ENCODE data around the gene DEFB112. TPM values are rescaled to one million over a fixed set of nuclear protein-coding genes. Genes with fewer than 3 reads are reported as not detected.

Gene DEFB112
- total RNA-seq, 4 donors from 2014 or later, result not detected

GRCh38 chr6:50056242-50056641 lies 6.5 kb upstream of the DEFB112 start:
- no peak for TF ChIP-seq CTCF (IDR thresholded peaks at IDR 0.05)
- no peak for ATAC-seq (ENCODE audit: low FRiP score)
- DNase-seq (ENCODE audit: low spot score), result no peak

GRCh38 chr6:50047026-50047425 lies 2.7 kb downstream of the DEFB112 start:
- no peak for TF ChIP-seq CTCF (IDR thresholded peaks at IDR 0.05)
- ATAC-seq (ENCODE audit: low FRiP score) (no peak), DNase-seq (ENCODE audit: low spot score) (no peak)

- TF ChIP-seq CTCF (IDR thresholded peaks at IDR 0.05), result no peak
- ATAC-seq (ENCODE audit: low FRiP score) (no peak), DNase-seq (ENCODE audit: low spot score) (no peak)
These were observed 18.8 kb downstream of the DEFB112 start for GRCh38 chr6:50030777-50031562.

GRCh38 chr6:50030350-50030749 lies 19.4 kb downstream of the DEFB112 start:
- ATAC-seq (ENCODE audit: low FRiP score), result no peak
- DNase-seq (ENCODE audit: low spot score), result no peak

GRCh38 chr6:50025258-50025657 lies 24.5 kb downstream of the DEFB112 start:
- DNase-seq (ENCODE audit: low spot score), result no peak
- no peak for TF ChIP-seq CTCF (IDR thresholded peaks at IDR 0.05)
- no peak for ATAC-seq (ENCODE audit: low FRiP score)

More at GRCh38 chr6:50030350-50030749, 19.4 kb downstream of the DEFB112 start:
- TF ChIP-seq CTCF (IDR thresholded peaks at IDR 0.05), result no peak

- DNase-seq (ENCODE audit: low spot score), result no peak
- no peak for TF ChIP-seq CTCF (IDR thresholded peaks at IDR 0.05)
- ATAC-seq (ENCODE audit: low FRiP score), result no peak
These were observed 27.8 kb downstream of the DEFB112 start, which contains the start of gene DEFB110 for GRCh38 chr6:50021894-50022293. TSS of gene DEFB110 (minus strand) at chr6:50021994. CDS start at chr6:50021935, 59 bp downstream.

- DNase-seq (ENCODE audit: low spot score) (no peak), ATAC-seq (ENCODE audit: low FRiP score) (no peak)
- TF ChIP-seq CTCF (IDR thresholded peaks at IDR 0.05), result no peak
These were observed 41.9 kb downstream of the DEFB112 start for GRCh38 chr6:50007819-50008218.
